ENCODE data around the gene SNORC.
"Not testable (repeated sequence)": the region's sequence is repeated elsewhere in the genome, so short reads cannot be mapped to it uniquely, and the experiment has no call there.

GRCh38 chr2:232852081-232852480, 18.0 kb upstream of the SNORC start:
- not testable (repeated sequence) for TF ChIP-seq CTCF (IDR thresholded peaks at IDR 0.05; ENCODE audit: insufficient read depth, low read length, poor library complexity, severe bottlenecking); EZH2phosphoT487 (conservative IDR thresholded peaks at IDR 0.05; ENCODE audit: low read length)

Measured in SU-DHL-6 (cell line).